Measurements from ENCODE around the gene POPDC3.

Gene POPDC3

GRCh38 chr6:105164418-105164817 is 15.4 kb downstream of the POPDC3 start:
- no peaks in the 10 kb centered on the region for H3K9me3 ChIP-seq (ENCODE audit: control insufficient read depth, insufficient read depth, low read depth, low read length)
- no peak overlapping the region for H3K27ac ChIP-seq (ENCODE audit: extremely low read depth, low read depth, low read length)
- H3K36me3 ChIP-seq (ENCODE audit: control insufficient read depth in 2 of 2, insufficient read depth in 1 of 2, low read length in 2 of 2), result peaks cover 0 to 2% of the 10 kb centered on the region in 2 experiments; a peak in 2 of 3 replicates
- H3K4me3 ChIP-seq (ENCODE audit: low read depth, low read length), result no peak overlapping the region
- CTCF ChIA-PET, result interaction anchor here (0.6 to 1.2 kb wide), 2 partner anchors 14 to 29 kb away, joined by 6 read pairs; no protein-coding TSS in a partner anchor
- POLR2A ChIA-PET, result no interaction called here
- peaks cover 9% of the 10 kb centered on the region; the same call in 1 of the 2 replicates for H3K4me1 ChIP-seq (ENCODE audit: control insufficient read depth, insufficient read depth, low read length)
- TF ChIP-seq ZNF311 (tag by site-specific recombination; IDR thresholded peaks at IDR 0.05; ENCODE audit: borderline replicate concordance), result no peak
- TF ChIP-seq ZNF621 (tag by site-specific recombination; IDR thresholded peaks at IDR 0.05), result no peak
- TF ChIP-seq ZNF350 (tag by site-specific recombination; IDR thresholded peaks at IDR 0.05), result no peak
- TF ChIP-seq ZNF211 (tag by site-specific recombination; IDR thresholded peaks at IDR 0.05; ENCODE audit: low read depth), result no peak
- TF ChIP-seq ZNF585B (tag by site-specific recombination; IDR thresholded peaks at IDR 0.05), result no peak
- no peak for TF ChIP-seq ZFP3 (tag by site-specific recombination; IDR thresholded peaks at IDR 0.05; ENCODE audit: low read depth)
- TF ChIP-seq ZBTB17 (tag by site-specific recombination; IDR thresholded peaks at IDR 0.05), result peak; percentile 16; the same call in 1 of the 2 replicates
- TF ChIP-seq ZNF600 (tag by site-specific recombination; IDR thresholded peaks at IDR 0.05), result peak; percentile 36; the same call in 1 of the 2 replicates
- no peak for TF ChIP-seq ZBTB21 (tag by site-specific recombination; IDR thresholded peaks at IDR 0.05)
- TF ChIP-seq ZNF274 (IDR thresholded peaks at IDR 0.05; ENCODE audit: low read length), result no peak
- TF ChIP-seq ZNF274 (tag by site-specific recombination; IDR thresholded peaks at IDR 0.05; ENCODE audit: borderline replicate concordance), result no peak
- no peak for TF ChIP-seq ZNF362 (tag by site-specific recombination; IDR thresholded peaks at IDR 0.05)
- TF ChIP-seq, protein P1, sequence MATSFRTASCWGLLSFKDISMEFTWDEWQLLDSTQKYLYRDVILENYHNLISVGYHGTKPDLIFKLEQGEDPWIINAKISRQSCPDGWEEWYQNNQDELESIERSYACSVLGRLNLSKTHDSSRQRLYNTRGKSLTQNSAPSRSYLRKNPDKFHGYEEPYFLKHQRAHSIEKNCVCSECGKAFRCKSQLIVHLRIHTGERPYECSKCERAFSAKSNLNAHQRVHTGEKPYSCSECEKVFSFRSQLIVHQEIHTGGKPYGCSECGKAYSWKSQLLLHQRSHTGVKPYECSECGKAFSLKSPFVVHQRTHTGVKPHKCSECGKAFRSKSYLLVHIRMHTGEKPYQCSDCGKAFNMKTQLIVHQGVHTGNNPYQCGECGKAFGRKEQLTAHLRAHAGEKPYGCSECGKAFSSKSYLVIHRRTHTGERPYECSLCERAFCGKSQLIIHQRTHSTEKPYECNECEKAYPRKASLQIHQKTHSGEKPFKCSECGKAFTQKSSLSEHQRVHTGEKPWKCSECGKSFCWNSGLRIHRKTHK (tag by site-specific recombination; IDR thresholded peaks at IDR 0.05), result no peak
- TF ChIP-seq ZBTB7A (tag by site-specific recombination; IDR thresholded peaks at IDR 0.05; ENCODE audit: low read depth), result no peak
- no peak for TF ChIP-seq ZBTB10 (tag by site-specific recombination; IDR thresholded peaks at IDR 0.05)
- TF ChIP-seq ZNF114 (tag by site-specific recombination; IDR thresholded peaks at IDR 0.05), result no peak

GRCh38 chr6:105163183-105163582 is 16.6 kb downstream of the POPDC3 start:
- Histone ChIP-seq H3K27ac (ENCODE audit: extremely low read depth, low read depth, low read length) (no peak overlapping the region), H3K4me3 (ENCODE audit: low read depth, low read length) (no peak overlapping the region), H3K9me3 (ENCODE audit: control insufficient read depth, insufficient read depth, low read depth, low read length) (no peaks in the 10 kb centered on the region), H3K4me1 (ENCODE audit: control insufficient read depth, insufficient read depth, low read length) (peaks cover 6% of the 10 kb centered on the region; the same call in 1 of the 2 replicates), H3K36me3 (ENCODE audit: control insufficient read depth in 2 of 2, insufficient read depth in 1 of 2, low read length in 2 of 2) (peaks cover 0 to 7% of the 10 kb centered on the region in 2 experiments)
- CTCF ChIA-PET, result interaction anchor here (1.5 kb wide), 1 partner anchor 200 kb away, joined by 6 read pairs; no protein-coding TSS in a partner anchor
- TF ChIP-seq ZNF394 (tag by site-specific recombination; IDR thresholded peaks at IDR 0.05; ENCODE audit: borderline replicate concordance) (no peak), ZNF610 (tag by site-specific recombination; IDR thresholded peaks at IDR 0.05; ENCODE audit: borderline replicate concordance) (no peak), ZNF529 (tag by site-specific recombination; IDR thresholded peaks at IDR 0.05; ENCODE audit: insufficient replicate concordance) (no peak), ZNF24 (tag by site-specific recombination; IDR thresholded peaks at IDR 0.05) (no peak)
- TF ChIP-seq, protein P2, sequence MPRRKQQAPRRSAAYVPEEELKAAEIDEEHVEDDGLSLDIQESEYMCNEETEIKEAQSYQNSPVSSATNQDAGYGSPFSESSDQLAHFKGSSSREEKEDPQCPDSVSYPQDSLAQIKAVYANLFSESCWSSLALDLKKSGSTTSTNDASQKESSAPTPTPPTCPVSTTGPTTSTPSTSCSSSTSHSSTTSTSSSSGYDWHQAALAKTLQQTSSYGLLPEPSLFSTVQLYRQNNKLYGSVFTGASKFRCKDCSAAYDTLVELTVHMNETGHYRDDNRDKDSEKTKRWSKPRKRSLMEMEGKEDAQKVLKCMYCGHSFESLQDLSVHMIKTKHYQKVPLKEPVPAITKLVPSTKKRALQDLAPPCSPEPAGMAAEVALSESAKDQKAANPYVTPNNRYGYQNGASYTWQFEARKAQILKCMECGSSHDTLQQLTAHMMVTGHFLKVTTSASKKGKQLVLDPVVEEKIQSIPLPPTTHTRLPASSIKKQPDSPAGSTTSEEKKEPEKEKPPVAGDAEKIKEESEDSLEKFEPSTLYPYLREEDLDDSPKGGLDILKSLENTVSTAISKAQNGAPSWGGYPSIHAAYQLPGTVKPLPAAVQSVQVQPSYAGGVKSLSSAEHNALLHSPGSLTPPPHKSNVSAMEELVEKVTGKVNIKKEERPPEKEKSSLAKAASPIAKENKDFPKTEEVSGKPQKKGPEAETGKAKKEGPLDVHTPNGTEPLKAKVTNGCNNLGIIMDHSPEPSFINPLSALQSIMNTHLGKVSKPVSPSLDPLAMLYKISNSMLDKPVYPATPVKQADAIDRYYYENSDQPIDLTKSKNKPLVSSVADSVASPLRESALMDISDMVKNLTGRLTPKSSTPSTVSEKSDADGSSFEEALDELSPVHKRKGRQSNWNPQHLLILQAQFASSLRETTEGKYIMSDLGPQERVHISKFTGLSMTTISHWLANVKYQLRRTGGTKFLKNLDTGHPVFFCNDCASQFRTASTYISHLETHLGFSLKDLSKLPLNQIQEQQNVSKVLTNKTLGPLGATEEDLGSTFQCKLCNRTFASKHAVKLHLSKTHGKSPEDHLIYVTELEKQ (tag by site-specific recombination; IDR thresholded peaks at IDR 0.05; ENCODE audit: borderline replicate concordance), result no peak
- POLR2A ChIA-PET, result no interaction called here
